HS-27A (cell line): ENCODE data around the gene KIAA1549.

Experiments used
- DNase-seq: peaks from one replicate; pipeline ENCODE4 v3.0.0-alpha.2; 2012; ENCODE audit warnings: low read depth, missing footprints

KIAA1549 gene

DNA sequence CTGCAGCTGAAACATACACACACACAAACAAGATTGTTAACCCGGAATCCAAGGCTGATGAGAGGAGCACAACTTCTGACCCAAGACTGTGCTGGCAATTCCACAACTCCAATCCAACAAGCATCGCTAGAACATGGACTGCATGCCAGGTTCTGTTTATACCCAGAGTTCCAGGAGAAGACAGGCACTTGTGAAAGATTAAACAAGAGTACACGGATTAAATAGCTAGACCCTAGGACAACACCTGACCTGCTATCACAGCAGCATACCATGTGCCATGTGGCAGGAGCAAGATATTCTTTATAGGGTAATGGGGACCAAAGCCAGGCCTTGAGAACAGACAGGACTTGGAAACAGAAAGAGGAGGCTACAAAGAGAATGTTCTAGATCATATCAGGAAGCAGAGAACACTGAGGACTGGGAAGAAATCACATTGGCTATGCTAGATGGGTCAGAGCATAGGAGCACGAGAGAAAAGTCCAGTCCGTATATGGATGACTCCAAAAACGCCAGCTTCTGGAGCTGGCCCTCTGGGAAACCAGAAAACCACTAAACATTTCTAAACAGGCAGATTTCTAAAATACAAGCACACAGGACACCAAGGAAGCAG is 99.5 kb downstream of the KIAA1549 start:
- no peak for DNase-seq

DNA sequence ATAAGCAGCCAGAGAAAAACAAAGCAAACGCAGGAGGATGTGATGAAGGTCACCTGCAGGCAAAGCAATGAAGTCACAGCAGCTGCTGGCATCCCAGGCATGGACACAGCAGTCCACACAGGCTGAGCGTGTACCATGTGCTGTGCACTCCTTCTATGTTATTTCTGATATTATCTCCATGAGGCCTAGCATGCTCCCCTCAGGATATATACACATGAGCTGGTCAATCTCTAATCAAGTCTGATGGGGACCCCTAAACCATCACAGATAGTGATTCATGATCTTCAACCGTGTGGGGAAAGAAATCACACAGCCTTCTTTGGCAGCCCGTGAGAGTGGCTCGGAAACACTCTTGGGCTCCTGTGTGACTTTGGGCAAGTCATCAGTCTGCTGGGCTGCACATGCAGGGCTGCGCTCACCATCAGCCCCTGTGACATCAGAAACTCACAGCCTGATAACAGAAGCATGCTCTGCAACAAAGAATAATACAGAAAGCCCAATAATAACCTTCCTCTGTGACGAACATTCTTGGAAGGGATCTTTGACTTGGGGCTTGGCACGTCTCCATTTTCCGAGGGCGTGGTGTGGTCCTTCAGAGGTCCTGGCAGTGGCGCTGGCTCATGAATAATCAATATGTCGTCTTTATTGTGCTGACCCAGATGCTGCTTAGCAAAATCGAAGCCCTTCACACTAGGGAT is 100.2 kb downstream of the KIAA1549 start:
- no peak for DNase-seq

- no peak for DNase-seq
Observed at GRCh38 chr7:138879356-138879755, 101.8 kb downstream of the KIAA1549 start.

DNA sequence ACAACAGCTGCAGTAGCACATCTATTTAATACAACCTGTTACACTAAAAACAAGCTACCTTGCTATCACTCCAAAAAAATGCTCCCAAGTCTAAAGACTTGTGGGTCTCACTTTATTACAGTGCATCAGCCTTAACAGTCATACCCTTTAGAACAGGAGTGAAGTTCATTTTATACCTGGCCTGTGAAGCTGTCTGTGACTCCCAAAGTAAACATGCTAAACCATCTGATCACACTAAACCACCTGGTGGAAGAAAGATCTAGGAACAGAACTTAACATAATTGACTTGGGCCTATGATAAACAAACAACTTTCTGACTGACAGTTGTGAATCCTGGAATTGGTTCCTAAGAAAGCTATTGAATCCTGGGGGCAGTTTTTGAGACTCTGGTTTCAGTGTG is 102.3 kb downstream of the KIAA1549 start:
- no peak for DNase-seq

DNA sequence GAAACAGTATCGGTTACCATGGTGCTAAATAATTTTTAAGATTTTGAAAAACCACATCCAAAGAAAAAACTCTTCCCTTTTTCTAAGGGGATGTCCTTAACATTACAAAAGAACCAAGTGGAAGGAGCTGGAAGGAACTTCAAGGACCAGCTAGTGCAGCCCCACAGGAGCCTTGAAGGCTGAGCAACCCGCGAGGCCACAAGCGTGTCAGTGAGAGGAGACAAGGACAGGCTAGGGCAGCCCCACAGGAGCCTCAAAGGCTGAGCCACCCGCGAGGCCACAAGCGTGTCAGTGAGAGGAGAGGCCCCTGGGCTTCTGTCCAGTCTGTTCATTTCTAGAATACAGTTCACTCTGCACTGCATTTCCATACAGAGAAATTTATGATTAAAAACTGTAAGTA is 103.1 kb downstream of the KIAA1549 start:
- no peak for DNase-seq

GRCh38 chr7:138876326-138876725 is 104.9 kb downstream of the KIAA1549 start:
- no peak for DNase-seq

- no peak for DNase-seq
Observed at GRCh38 chr7:138875794-138876193, 105.4 kb downstream of the KIAA1549 start.

GRCh38 chr7:138873220-138873892 is 107.8 kb downstream of the KIAA1549 start:
- DNase-seq = no peak

- no peak for DNase-seq
Observed at GRCh38 chr7:138872576-138872975, 108.6 kb downstream of the KIAA1549 start.

DNA sequence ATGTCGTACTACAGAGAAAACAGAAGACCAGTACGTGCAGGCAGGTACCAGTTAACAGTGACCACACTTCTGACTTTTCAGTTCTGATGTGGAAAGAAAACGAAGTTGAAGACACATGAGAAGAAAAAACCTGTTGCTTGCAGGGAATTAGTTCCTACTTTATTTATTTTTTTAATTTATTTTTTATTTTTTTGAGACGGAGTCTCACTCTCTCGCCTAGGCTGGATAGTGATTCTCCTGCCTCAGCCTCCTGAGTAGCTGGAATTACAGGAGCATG is 109.4 kb downstream of the KIAA1549 start:
- no peak for DNase-seq

DNA sequence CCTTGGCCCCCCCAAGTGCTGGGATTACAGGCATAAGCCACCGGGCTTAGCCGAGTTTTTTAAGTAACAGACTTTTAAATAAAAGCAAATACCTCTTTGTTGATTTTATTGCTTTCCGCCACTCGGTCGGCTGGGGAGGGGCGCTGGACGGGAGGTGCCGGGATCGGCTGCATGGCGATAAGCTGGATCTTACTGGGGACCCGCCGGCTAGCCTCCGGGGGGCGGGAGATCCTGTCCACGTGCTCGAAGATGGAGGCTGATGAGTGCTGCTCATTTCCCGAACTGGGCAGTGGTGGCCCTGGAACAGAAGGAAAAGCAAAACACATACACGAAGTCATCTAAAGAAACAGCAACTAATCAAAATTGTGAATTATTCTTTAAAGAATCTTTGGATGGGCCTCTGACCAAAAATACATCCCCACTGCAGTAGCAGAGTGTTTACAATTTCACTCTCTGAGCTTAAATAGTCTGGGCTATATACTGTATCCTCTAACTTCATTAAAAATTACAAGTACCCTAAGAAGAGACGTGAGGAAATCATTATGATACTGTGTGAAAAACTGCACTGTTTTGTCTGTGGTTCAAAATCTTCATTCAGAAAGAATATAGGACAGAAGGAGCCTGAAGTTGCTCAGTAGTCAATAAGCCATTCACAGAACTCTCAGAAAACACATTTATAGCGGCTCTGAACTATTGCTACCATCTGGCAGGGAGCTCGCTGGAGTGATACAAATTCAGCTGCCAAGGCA is 110.0 kb downstream of the KIAA1549 start:
- no peak for DNase-seq

GRCh38 chr7:138869353-138869752 is 111.8 kb downstream of the KIAA1549 start:
- DNase-seq = no peak

DNA sequence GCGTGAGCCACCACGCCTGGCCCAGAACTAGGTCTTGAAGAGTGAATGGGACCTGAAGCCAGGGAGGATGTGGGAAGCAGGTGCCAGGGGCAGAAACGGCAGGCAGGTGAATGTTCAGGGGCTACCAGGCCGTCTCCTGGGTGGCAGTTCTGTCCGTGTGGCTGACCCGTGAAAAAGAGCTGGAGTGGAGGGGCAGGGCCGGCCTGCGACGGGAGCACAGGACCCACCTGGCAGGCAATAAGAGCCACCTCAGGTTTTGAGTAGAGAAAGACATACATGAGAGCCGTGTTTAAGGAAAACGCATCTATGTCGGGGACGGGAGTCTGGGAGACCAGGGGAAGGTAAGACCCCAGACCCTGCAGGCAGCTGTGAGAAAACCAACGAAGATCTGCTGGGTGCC is 112.5 kb downstream of the KIAA1549 start:
- no peak for DNase-seq

DNA sequence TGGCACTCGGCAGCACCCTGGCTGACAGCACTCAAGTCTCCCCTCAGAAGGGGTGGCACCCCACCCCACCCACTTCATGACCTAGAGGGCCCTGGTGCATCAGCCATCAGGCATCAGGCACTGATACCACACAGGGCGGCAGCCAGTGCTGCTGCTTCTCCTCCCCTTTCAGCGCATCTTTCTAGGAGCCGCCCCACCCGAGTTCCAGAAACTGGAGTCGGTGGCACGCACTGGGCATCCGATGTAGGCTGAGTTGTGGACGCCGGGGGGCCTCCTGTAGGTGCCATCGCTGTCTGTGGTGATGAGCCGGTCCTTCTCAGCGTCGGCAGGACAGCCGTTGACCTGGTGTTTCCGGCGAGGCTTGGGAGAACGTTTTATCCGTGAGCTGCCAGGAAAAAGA is 113.4 kb downstream of the KIAA1549 start:
- DNase-seq = no peak

DNA sequence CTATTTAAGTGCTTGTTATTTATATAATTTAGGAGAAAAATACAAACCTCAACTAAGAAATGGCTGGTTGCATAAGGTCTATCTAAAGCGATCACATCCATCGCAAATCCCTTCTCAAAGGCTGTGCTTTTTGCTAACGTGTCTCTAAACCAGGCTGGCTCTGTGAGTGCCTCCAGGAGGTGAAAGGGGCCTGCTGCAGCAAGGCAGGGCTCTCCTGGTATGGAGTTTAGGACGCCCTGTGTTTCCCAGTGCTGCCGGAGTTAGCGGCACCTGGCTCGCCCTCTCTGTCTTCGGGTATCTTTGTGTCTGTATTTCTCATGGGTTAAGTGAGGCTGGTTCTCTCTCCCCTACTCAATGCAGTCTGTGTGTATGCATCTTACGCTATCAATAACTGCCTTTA is 114.8 kb downstream of the KIAA1549 start:
- no peak for DNase-seq

DNA sequence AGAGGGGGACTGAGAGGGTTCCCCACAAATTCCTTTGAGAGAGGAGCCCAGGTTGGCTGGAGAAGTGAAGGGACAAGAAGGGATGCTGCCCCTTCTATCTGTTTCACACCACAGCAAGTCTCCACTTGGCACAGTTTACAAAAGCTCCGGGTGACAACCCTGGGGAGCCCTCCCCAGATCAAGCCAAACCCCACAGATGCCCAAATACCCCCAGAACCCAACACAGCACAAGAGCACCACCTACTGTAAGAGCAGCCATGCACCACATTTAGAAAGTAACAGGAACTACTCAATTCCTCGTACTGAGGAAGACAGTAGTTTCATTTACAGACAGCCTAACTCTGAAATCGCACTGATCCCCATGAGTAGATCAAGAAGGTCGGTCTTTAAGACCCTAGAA is 115.3 kb downstream of the KIAA1549 start:
- DNase-seq = no peak

DNA sequence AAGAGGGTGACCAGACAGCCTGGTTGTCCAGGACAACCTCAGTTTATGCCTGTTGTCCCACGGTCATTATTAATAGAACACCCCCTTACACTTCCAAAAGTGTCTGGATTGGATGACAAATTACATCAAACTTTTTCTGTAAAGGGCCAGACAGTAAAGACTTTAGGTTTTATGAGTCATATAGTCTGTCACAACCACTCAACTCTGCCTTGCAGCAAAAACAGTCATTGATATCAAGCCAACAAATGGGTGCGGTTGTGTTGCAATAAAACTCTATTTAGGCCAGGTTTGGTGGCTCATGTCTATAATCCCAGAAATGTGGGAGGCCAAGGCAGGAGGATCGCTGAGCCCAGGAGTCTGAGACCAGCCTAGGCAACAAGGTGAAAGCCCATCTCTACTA is 116.5 kb downstream of the KIAA1549 start:
- DNase-seq = no peak

DNA sequence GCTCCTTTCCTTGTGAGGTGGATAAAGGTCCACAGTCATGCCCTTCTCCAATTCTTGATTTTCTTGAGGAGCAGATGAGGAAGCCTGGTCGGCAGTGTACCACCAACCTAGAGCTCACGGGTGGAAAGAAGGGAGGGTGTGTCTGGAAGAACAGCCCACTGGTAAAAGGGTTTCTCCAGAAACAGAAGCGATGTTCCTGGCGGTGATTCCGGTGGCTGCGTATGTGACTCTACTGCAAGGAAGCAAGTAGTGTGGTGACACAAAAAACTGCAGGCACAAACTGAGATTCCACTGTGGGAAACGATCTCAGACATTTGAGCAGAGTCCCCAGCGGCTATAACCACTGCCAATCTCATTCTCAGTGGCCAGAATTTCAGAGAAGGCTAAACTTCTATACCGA is 117.3 kb downstream of the KIAA1549 start:
- no peak for DNase-seq

DNA sequence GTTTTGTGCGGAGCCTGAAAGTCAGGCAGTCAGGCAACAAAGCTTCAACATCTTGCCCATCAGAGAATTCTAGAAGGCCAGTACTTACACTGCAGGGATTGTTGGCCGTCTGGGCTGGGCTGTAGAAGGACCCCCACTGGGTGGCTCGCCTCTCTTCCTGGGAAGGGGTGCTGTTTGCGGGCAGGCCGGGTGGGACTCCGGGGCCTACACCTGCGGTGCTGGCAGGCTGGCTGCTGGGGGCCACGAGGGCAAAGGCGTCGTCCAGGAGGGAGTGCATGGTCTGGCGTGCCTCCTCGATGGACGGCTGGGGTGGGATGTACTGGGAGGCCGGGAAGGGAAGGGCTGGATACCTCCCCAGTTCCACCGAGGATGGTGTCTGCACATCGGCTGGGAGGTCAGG is 120.1 kb downstream of the KIAA1549 start:
- no peak for DNase-seq

- DNase-seq = no peak
Observed at GRCh38 chr7:138857728-138858127, 123.5 kb downstream of the KIAA1549 start.

DNA sequence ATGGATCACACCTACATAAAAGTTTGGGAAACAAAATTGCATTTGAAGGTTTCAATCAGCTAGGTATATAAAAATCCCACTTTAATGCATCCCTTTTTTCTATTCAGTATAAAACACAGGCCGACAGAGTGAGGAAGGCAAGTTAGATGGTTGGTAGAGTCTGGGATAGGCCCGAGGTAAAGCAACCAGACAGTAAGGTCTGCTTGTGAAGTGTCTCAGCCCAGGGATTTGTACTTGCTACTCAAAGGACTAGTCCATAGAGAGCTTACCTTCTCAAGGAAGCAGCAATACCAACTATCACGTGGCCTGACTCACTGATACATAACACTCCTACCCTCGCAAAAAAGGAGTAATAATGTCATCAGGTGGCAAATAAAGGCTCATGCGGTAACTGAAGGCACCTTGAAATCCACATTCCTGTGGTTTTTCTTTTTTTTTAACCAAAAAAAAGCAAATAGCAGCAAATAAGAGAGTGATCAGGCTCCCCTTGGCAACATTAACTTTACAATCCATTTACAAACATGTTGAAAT is 127.0 kb downstream of the KIAA1549 start:
- no peak for DNase-seq

- DNase-seq = no peak
Observed at GRCh38 chr7:138853448-138853847, 127.7 kb downstream of the KIAA1549 start.

GRCh38 chr7:138852469-138852868 is 128.7 kb downstream of the KIAA1549 start:
- DNase-seq = no peak
